ENCODE data around the gene DNAL4. TPM values are rescaled to one million over a fixed set of nuclear protein-coding genes. Genes with fewer than 3 reads are reported as not detected.

DNAL4 gene
- total and polyA plus RNA-seq, 10 of the 15 experiments (the other 5 are each of a cell fraction or from before 2014, with no cell fraction given), result 0.35 to 8.5 (median 6.3) TPM; not detected in 1

DNA sequence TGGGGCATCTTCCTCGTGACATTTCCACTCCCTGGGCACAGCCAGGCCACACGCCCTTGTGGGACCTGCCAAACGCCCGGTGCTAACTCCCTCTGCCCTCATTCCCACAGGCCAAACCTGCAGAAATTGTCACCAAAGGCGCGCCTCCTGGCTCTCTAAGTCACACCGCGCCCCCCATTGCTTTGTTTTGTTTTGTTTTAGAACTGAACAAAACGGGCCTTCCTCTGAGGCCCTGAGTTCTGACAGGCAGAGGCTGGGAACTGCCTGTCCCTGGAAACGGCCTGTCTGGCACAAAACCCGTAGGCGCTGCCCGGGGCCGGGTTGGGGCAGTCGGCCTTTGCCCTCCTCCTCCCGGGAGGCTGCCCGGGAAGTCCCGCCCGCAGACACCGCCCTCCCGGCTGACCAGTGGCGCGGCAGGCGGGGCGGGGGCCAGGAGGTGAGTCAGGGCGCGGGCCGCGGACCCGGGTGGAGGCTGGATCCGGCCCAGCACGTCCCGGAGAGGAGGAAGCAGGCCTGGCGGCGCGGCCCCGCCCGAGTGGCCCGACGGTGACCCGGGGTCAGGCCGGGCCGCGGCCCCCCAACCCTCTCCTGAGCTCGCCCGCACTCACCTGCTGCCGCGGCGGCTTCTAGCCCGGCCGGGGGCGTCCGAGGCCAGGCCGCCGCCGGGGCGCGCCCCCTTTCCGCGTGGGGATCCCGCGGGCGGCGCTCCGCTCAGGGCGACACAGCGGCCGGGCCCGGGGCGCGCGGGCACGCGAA, 38.6 kb downstream of the DNAL4 start (continued):
- 0 out of 2 replicates have a peak, but pooled peaks have one; percentile 19 for TF ChIP-seq ZNF207 (IDR thresholded peaks at IDR 0.05; ENCODE audit: borderline replicate concordance)
- peak; percentile 84; the same call in 1 of the 2 replicates for TF ChIP-seq DPF2 (IDR thresholded peaks at IDR 0.05)
- peak; percentile 11; the same call in 1 of the 2 replicates for TF ChIP-seq CREB1 (IDR thresholded peaks at IDR 0.05; ENCODE audit: low read depth)
- no peak for TF ChIP-seq ZNF217 (IDR thresholded peaks at IDR 0.05)

DNA sequence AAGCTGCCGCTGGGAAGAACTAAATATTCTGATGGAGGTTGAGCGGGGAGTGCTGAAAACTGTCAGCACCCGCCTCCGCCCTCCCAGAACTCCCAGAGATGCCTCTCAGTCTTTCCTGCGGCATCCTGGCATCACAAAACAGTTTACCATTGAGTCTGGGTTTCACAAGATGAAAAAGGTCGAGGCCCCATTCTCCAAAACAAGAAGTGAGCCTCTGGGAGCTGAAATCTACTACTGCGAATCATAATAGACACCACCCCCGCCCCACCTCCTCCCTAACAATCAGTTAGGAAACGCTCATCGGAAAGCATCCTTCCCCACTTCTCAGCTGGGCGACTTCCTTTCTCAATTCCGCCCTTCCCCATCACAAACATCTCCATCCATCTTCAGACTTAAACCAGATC, 39.2 kb downstream of the DNAL4 start:
- no peak for ATAC-seq
- in situ Hi-C loops (cut with MboI), result no loop called here
- Histone ChIP-seq H3K36me3 (ENCODE audit: control insufficient read depth in 2 of 2, insufficient read depth in 2 of 2, low read length in 1 of 2) (peaks cover 10 to 17% of the 10 kb centered on the region in 2 experiments), H3K9me3 (replicated peaks; ENCODE audit: control insufficient read depth, insufficient read depth, low read length) (no peaks in the 10 kb centered on the region), H3K27me3 (replicated peaks in 1 of 2; ENCODE audit: control insufficient read depth in 2 of 2, insufficient read depth in 2 of 2, low read length in 1 of 2) (no peaks in the 10 kb centered on the region), H3K4me3 (peak overlapping the region; percentile 91), H2AFZ (ENCODE audit: control insufficient read depth, low read depth, low read length) (peak overlapping the region; percentile 9), H3K27ac (ENCODE audit: control insufficient read depth, insufficient read depth) (peak overlapping the region; percentile 90), H3K9ac (ENCODE audit: control insufficient read depth, insufficient read depth, low read length) (peak overlapping the region; percentile 82), H3K4me2 (ENCODE audit: control insufficient read depth, insufficient read depth) (peak overlapping the region; percentile 90), H3K4me1 (ENCODE audit: control insufficient read depth, insufficient read depth, low read length) (peaks cover 43% of the 10 kb centered on the region), H4K20me1 (ENCODE audit: control insufficient read depth, insufficient read depth) (no peaks in the 10 kb centered on the region), H3K79me2 (ENCODE audit: control insufficient read depth, insufficient read depth, low read length) (peaks cover 58% of the 10 kb centered on the region)
- FAIRE-seq, result no peak
- no TSS peak for BruUV-seq (replicated peaks)
- 0% methylated on average over 12 of the region's 12 CpGs for WGBS (ENCODE audit: insufficient coverage, insufficient replicate concordance, low lambda C conversion rate, missing lambda C conversion rate)
- intact Hi-C loops (cut with micrococcal nuclease; ENCODE audit: unreplicated experiment), result loop anchor here (10.0 kb wide), 1 partner anchor 910 kb away; the partner anchor contains the start of genes ANKRD54 and EIF3L
- SMC1A ChIA-PET (ENCODE audit: uncharacterized antibody, unreplicated experiment), result interaction anchor here (0.7 to 1.1 kb wide), 2 partner anchors 9 to 48 kb away, joined by 3 to 4 read pairs; no protein-coding TSS in a partner anchor
- RAD21 ChIA-PET (ENCODE audit: unreplicated experiment), result interaction anchor here (1.5 kb wide), 1 partner anchor 47 kb away, joined by 3 read pairs; no protein-coding TSS in a partner anchor
- POLR2A ChIA-PET, result interaction anchor here (1.1 to 5.1 kb wide), 5 partner anchors 48 to 62 kb away, joined by 4 to 27 read pairs (median 6); partner anchors contain the start of gene GTPBP1
- DNase-seq (ENCODE audit: low read depth, low spot score), result no peak
- CTCF ChIA-PET, result interaction anchor here (0.6 to 7.5 kb wide), 3 partner anchors 11 to 119 kb away, joined by 3 to 42 read pairs (median 5); no protein-coding TSS in a partner anchor
- no peak for TF ChIP-seq RFX5 (IDR thresholded peaks at IDR 0.05; ENCODE audit: low read depth, low read length)
- no peak for TF ChIP-seq MYC (IDR thresholded peaks at IDR 0.05; ENCODE audit: insufficient read depth, insufficient read length, insufficient replicate concordance, low read length, severe bottlenecking)
- no peak for TF ChIP-seq NBN (IDR thresholded peaks at IDR 0.05)
- TF ChIP-seq NR2F1 (conservative IDR thresholded peaks at IDR 0.05), result no peak
- no peak for TF ChIP-seq CBFB (IDR thresholded peaks at IDR 0.05; ENCODE audit: low read depth)
- TF ChIP-seq HDGF (IDR thresholded peaks at IDR 0.05), result no peak
- no peak for TF ChIP-seq POLR2AphosphoS2 (IDR thresholded peaks at IDR 0.05; ENCODE audit: low read depth, low read length)
- peak; percentile 21; the same call in 1 of the 2 replicates for TF ChIP-seq SPI1 (IDR thresholded peaks at IDR 0.05; ENCODE audit: borderline replicate concordance, insufficient read depth, low read depth, low read length)
- 0 out of 4 replicates have a peak, but pooled peaks of 1 of the 2 experiments have one; percentile 29 for TF ChIP-seq ETV6 (conservative IDR thresholded peaks at IDR 0.05 in 1 of 2, IDR thresholded peaks at IDR 0.05 in 1 of 2; ENCODE audit: borderline replicate concordance in 1 of 2, low read depth in 1 of 2)
- no peak for TF ChIP-seq HDAC6 (IDR thresholded peaks at IDR 0.05; ENCODE audit: unreplicated experiment)
- TF ChIP-seq MXI1 (IDR thresholded peaks at IDR 0.05; ENCODE audit: low read depth, low read length), result peak; percentile 24; the same call in 1 of the 2 replicates
- TF ChIP-seq, protein P1, sequence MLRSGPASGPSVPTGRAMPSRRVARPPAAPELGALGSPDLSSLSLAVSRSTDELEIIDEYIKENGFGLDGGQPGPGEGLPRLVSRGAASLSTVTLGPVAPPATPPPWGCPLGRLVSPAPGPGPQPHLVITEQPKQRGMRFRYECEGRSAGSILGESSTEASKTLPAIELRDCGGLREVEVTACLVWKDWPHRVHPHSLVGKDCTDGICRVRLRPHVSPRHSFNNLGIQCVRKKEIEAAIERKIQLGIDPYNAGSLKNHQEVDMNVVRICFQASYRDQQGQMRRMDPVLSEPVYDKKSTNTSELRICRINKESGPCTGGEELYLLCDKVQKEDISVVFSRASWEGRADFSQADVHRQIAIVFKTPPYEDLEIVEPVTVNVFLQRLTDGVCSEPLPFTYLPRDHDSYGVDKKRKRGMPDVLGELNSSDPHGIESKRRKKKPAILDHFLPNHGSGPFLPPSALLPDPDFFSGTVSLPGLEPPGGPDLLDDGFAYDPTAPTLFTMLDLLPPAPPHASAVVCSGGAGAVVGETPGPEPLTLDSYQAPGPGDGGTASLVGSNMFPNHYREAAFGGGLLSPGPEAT (IDR thresholded peaks at IDR 0.05; ENCODE audit: low read depth), result no peak
- TF ChIP-seq RAD51 (IDR thresholded peaks at IDR 0.05), result no peak
- TF ChIP-seq, protein P2, sequence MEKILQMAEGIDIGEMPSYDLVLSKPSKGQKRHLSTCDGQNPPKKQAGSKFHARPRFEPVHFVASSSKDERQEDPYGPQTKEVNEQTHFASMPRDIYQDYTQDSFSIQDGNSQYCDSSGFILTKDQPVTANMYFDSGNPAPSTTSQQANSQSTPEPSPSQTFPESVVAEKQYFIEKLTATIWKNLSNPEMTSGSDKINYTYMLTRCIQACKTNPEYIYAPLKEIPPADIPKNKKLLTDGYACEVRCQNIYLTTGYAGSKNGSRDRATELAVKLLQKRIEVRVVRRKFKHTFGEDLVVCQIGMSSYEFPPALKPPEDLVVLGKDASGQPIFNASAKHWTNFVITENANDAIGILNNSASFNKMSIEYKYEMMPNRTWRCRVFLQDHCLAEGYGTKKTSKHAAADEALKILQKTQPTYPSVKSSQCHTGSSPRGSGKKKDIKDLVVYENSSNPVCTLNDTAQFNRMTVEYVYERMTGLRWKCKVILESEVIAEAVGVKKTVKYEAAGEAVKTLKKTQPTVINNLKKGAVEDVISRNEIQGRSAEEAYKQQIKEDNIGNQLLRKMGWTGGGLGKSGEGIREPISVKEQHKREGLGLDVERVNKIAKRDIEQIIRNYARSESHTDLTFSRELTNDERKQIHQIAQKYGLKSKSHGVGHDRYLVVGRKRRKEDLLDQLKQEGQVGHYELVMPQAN (conservative IDR thresholded peaks at IDR 0.05), result no peak
